HG03469 (cell line): ENCODE measurements around the gene CDYL2.

Experiments used
- ATAC-seq: cut with Tn5 transposase; IDR thresholded peaks from one replicate; pipeline ENCODE4 v1.9.1; 2021; ENCODE audit warnings: mild to moderate bottlenecking, moderate library complexity, moderate number of reproducible peaks; ENCODE audit not compliant: unreplicated experiment

CDYL2 gene

DNA sequence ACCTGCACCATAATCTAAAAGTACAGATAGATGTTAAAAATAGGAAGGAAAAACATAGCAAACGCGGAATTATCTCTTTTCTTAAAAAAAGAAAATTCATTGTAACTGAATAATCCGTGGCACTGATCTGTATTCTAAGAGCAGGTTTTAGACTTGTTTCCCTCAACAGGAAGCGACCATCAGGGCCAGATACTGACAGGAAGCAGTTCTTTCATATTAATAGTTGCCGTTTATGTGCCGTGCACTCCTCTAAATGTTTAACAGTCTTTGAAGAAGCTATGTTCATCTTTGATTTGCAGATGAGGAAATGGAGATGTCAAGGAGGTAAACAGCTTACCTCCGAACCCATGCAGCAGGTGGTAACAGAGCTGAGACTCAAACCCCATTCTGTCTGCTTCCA lies 240.0 kb downstream of the CDYL2 start:
- ATAC-seq: no peak

DNA sequence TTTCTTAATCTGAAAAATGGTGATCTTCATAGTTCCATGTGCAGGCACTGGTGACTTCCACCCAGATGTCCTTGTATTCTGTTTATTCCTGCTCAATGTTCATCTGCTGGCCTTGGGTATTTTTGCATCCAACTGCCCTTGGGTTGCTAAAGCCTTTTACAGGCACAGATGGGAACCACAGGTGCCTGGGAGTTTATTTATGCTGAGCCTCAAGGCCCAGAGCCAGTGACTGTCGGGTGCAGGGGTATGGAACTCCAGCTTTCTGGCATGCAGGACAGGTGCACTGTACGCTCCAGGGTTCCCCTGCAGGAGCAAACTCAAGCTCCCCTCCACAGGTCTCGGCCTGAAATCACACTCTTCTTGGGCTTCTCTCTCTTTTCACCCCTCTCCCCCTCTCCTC lies 241.3 kb downstream of the CDYL2 start:
- ATAC-seq: no peak

DNA sequence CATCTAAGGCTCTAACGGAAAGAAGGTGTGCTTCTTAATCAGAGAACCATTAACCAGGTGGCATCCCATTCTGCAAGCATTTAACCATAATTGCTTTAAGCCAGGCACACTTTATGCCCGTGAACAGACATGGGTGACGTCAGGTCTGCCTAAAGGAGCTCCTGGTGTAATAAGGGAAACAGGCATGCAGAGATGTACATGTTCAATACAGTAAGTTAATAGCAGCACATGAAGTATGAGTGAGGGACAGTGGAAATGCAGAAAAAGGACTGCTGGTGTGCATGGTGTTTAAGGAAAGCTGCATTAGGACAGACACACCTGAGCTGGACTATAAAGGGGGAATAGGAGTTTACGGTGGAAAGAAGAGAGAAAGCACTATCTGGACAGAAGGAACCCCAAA lies 245.0 kb downstream of the CDYL2 start:
- no peak for ATAC-seq

DNA sequence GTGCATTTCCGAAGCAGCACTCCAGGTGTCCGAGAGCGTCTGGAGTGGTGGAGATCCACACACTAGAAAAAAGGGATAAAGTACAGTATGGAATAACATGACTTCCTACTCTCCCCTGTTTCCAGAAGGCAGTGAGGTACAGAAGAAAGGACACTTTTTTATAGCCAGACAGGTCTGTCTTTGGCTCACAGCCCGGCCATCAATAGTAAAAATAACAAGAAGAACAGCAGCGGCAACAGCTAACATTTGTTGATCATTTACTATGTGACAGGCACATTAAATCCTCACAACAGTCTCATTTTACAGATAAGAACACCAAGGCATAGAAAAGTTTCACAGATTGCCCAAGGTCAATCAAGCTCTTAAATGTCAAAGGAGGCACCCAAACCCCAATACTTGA lies 247.4 kb downstream of the CDYL2 start:
- no peak for ATAC-seq

DNA sequence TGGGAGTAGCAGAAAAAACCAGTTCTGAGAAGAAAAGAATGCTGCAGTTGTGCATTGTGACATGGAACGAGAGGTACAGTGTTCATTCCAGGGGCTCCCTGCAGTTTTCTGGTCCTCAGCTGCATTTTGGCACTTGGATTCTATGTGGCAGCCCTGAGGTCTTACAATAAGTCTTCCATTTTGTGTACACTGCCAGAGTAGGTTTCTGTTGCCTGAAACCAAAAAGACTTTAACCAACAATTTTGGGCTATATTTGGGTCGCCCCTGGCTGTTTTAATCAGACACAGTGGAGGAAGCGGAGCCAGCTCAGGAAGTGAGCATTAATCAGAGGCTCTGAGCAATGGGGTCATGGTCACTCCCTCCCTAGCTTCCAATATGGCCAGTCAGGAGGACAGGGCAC lies 247.9 kb downstream of the CDYL2 start:
- ATAC-seq: no peak

DNA sequence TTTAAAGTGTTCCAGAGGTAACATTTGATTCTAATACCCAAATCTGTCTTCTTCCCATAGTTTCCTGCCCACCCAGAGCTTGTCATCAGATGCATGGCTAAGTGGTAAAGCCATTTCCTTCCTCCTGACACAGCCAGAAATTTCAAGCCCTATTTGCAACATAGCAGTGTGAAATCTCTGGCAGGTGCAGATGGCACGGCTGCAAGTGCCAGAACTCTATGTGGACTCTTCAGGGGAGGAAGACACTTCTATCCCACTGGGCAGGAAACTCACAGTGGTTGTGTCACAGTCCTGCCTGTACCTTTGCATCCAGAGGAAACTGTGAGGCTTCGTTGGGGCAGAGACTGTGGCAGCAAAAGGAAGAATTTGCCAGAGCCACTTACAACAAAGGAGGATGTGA lies 250.4 kb downstream of the CDYL2 start:
- ATAC-seq: no peak

DNA sequence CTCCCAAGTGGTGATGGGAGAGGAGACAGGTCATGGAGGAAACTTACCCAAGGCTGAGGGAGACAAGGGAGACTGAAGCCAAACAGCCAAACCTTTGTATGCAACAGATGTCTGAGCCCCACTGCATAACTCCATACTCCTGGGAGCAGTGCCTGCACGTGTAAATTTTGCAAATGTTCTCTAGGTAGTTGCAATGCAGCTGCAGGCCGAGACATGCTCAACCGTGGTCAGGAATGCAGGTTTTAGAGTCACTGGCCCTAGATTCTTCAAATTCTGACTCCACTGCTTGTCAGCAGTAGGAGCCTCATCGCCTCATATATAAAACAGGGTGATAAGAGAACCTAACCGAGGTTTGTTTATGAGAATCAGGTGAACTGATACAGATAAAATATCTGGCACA lies 252.1 kb downstream of the CDYL2 start:
- no peak for ATAC-seq
